HL-60 (cell line): Measurements from ENCODE around the gene IDH2.

Experiments used
- CTCF ChIP-seq: IDR thresholded peaks from one replicate; pipeline ENCODE4 v1.5.1; 2011; ENCODE audit warnings: low read length, control low read depth, inconsistent platforms; ENCODE audit not compliant: insufficient read depth
- GABPA ChIP-seq: IDR thresholded peaks from 2 replicates; pipeline ENCODE4 v1.6.1; 2012; ENCODE audit warnings: low read depth
- POLR2AphosphoS5 ChIP-seq: IDR thresholded peaks from 2 replicates; pipeline ENCODE4 v1.6.1; 2012; ENCODE audit warnings: low read depth
- SPI1 ChIP-seq: IDR thresholded peaks from 2 replicates; pipeline ENCODE4 v1.6.1; 2012; ENCODE audit warnings: low read depth, mild to moderate bottlenecking, borderline replicate concordance
- TF ChIP-seq, protein P1 (sequence below): IDR thresholded peaks from 2 replicates; pipeline ENCODE4 v1.6.1; 2012; ENCODE audit warnings: low read depth; ENCODE audit not compliant: insufficient replicate concordance

- TF ChIP-seq POLR2AphosphoS5, result no peak
- no peak for TF ChIP-seq CTCF
- no peak for TF ChIP-seq GABPA
- TF ChIP-seq, protein P1, sequence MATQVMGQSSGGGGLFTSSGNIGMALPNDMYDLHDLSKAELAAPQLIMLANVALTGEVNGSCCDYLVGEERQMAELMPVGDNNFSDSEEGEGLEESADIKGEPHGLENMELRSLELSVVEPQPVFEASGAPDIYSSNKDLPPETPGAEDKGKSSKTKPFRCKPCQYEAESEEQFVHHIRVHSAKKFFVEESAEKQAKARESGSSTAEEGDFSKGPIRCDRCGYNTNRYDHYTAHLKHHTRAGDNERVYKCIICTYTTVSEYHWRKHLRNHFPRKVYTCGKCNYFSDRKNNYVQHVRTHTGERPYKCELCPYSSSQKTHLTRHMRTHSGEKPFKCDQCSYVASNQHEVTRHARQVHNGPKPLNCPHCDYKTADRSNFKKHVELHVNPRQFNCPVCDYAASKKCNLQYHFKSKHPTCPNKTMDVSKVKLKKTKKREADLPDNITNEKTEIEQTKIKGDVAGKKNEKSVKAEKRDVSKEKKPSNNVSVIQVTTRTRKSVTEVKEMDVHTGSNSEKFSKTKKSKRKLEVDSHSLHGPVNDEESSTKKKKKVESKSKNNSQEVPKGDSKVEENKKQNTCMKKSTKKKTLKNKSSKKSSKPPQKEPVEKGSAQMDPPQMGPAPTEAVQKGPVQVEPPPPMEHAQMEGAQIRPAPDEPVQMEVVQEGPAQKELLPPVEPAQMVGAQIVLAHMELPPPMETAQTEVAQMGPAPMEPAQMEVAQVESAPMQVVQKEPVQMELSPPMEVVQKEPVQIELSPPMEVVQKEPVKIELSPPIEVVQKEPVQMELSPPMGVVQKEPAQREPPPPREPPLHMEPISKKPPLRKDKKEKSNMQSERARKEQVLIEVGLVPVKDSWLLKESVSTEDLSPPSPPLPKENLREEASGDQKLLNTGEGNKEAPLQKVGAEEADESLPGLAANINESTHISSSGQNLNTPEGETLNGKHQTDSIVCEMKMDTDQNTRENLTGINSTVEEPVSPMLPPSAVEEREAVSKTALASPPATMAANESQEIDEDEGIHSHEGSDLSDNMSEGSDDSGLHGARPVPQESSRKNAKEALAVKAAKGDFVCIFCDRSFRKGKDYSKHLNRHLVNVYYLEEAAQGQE, result no peak
- peak; percentile 22; the same call in 1 of the 2 replicates for TF ChIP-seq SPI1
Observed at GRCh38 chr15:90043530-90044010, 58.7 kb downstream of the IDH2 start.
